Glutamatergic neuron (in vitro differentiated cells): ENCODE data around the gene LINC00237. TPM values are rescaled to one million over a fixed set of nuclear protein-coding genes. Genes with fewer than 3 reads are reported as not detected.

Experiments
- DNase-seq: peaks from one replicate; pipeline ENCODE4 v3.0.0; 2022
- H3K27ac Mint-ChIP-seq: one replicate; pipeline ENCODE4 v1.8.0; 2020; ENCODE audit warnings: mild to moderate bottlenecking, mixed read lengths, inconsistent platforms; ENCODE audit not compliant: unreplicated experiment
- H3K27me3 Mint-ChIP-seq: one replicate; pipeline ENCODE4 v1.8.0; 2020; ENCODE audit warnings: mild to moderate bottlenecking, moderate library complexity, mixed read lengths, inconsistent platforms; ENCODE audit not compliant: unreplicated experiment
- H3K36me3 Mint-ChIP-seq: one replicate; pipeline ENCODE4 v1.8.0; 2020; ENCODE audit warnings: mild to moderate bottlenecking, mixed read lengths, inconsistent platforms; ENCODE audit not compliant: unreplicated experiment
- H3K4me1 Mint-ChIP-seq: one replicate; pipeline ENCODE4 v1.8.0; 2020; ENCODE audit warnings: mild to moderate bottlenecking, low read depth, mixed read lengths, inconsistent platforms; ENCODE audit not compliant: unreplicated experiment
- H3K4me3 Mint-ChIP-seq: one replicate; pipeline ENCODE4 v1.8.0; 2020; ENCODE audit warnings: mild to moderate bottlenecking, mixed read lengths, inconsistent platforms; ENCODE audit not compliant: unreplicated experiment
- H3K9me3 Mint-ChIP-seq: one replicate; pipeline ENCODE4 v1.8.0; 2020; ENCODE audit warnings: mild to moderate bottlenecking, moderate library complexity, mixed read lengths, inconsistent platforms; ENCODE audit not compliant: unreplicated experiment
- total RNA-seq: library from RNA; stranded (reverse); fragmentation: NEBNext Ultra II Directional; extraction: Animal tissue kit (Norgen Biotek cat#: 25700); gene quantifications from one replicate; pipeline ENCODE4 v1.2.1, GENCODE V29; 2021; ENCODE audit not compliant: unreplicated experiment
- TF ChIP-seq, protein P1 (sequence below): fragments of 200-600 bp; sonication (generic); IDR thresholded peaks from one replicate; pipeline ENCODE4 v1.5.0; 2021; ENCODE audit not compliant: partially characterized antibody, unreplicated experiment

LINC00237 gene
- total RNA-seq, 1 donor from 2014 or later, result not detected

DNA sequence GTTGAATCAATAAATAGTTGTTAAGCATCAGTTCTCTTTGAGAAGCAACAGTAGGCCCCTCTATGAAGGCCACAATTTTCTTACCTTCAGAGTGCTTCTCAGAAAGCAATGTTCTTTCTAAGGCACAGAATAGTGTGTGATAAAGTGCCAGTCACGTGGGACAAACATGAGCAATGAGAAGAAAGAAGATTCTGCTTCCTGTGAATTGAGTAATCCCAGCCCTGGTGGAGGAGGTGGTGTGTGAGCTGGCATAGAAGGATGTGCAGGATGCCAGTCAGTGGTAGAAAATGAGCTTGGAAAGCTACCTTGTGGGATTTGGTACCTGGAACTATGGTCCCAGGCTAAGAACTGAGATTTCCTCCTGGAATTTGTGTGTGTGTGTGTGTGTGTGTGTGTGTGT, 41.4 kb upstream of the LINC00237 start:
- Mint-ChIP-seq H3K4me1 (no peaks in the 10 kb centered on the region), H3K27ac (no peak overlapping the region), H3K27me3 (no peaks in the 10 kb centered on the region), H3K9me3 (no peaks in the 10 kb centered on the region), H3K36me3 (no peaks in the 10 kb centered on the region), H3K4me3 (no peak overlapping the region)
- TF ChIP-seq, protein P1, sequence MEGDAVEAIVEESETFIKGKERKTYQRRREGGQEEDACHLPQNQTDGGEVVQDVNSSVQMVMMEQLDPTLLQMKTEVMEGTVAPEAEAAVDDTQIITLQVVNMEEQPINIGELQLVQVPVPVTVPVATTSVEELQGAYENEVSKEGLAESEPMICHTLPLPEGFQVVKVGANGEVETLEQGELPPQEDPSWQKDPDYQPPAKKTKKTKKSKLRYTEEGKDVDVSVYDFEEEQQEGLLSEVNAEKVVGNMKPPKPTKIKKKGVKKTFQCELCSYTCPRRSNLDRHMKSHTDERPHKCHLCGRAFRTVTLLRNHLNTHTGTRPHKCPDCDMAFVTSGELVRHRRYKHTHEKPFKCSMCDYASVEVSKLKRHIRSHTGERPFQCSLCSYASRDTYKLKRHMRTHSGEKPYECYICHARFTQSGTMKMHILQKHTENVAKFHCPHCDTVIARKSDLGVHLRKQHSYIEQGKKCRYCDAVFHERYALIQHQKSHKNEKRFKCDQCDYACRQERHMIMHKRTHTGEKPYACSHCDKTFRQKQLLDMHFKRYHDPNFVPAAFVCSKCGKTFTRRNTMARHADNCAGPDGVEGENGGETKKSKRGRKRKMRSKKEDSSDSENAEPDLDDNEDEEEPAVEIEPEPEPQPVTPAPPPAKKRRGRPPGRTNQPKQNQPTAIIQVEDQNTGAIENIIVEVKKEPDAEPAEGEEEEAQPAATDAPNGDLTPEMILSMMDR, result no peak
- no peak for DNase-seq

- Mint-ChIP-seq H3K4me3 (no peak overlapping the region), H3K27ac (no peak overlapping the region), H3K4me1 (no peaks in the 10 kb centered on the region), H3K9me3 (no peaks in the 10 kb centered on the region), H3K36me3 (no peaks in the 10 kb centered on the region), H3K27me3 (no peaks in the 10 kb centered on the region)
- DNase-seq, result no peak
- TF ChIP-seq, protein P1, result no peak
Measured at GRCh38 chr20:21146215-21146614, 40.1 kb upstream of the LINC00237 start.

DNA sequence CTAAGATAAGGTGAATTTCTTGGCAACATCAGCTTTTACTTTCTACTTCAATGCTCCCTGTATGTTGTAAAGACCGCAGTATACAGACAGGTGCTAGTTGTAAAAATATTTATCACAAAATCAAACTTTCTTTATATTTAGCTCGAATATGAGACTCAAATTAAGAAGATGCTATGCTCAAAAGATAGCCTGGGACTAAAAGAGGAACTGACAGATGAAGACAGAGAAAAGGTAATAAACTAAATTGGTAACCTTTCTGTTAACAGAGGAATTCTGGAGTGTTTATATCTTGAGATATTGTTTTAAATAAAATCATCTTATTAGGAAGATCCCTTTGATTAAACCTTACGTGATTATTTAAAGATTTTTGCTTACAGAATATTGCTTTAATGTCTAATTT, 39.3 kb upstream of the LINC00237 start:
- TF ChIP-seq, protein P1, result no peak
- Mint-ChIP-seq H3K27ac (no peak overlapping the region), H3K27me3 (no peaks in the 10 kb centered on the region), H3K4me1 (no peaks in the 10 kb centered on the region), H3K36me3 (no peaks in the 10 kb centered on the region), H3K9me3 (no peaks in the 10 kb centered on the region), H3K4me3 (no peak overlapping the region)
- no peak for DNase-seq

- H3K27me3 Mint-ChIP-seq, result no peaks in the 10 kb centered on the region
Measured at GRCh38 chr20:21143194-21143890, 37.2 kb upstream of the LINC00237 start.

GRCh38 chr20:21141825-21142224, 35.7 kb upstream of the LINC00237 start:
- no peak overlapping the region for H3K4me3 Mint-ChIP-seq
- H3K36me3 Mint-ChIP-seq, result no peaks in the 10 kb centered on the region
- H3K9me3 Mint-ChIP-seq, result no peaks in the 10 kb centered on the region
- H3K27ac Mint-ChIP-seq, result no peak overlapping the region
- H3K27me3 Mint-ChIP-seq, result no peaks in the 10 kb centered on the region
- TF ChIP-seq, protein P1, result no peak
- H3K4me1 Mint-ChIP-seq, result no peaks in the 10 kb centered on the region
- DNase-seq, result no peak

More at GRCh38 chr20:21143194-21143890, 37.2 kb upstream of the LINC00237 start:
- TF ChIP-seq, protein P1, result no peak
- no peak for DNase-seq
- no peak overlapping the region for H3K27ac Mint-ChIP-seq
- H3K4me1 Mint-ChIP-seq, result no peaks in the 10 kb centered on the region
- no peaks in the 10 kb centered on the region for H3K9me3 Mint-ChIP-seq
- no peak overlapping the region for H3K4me3 Mint-ChIP-seq
- no peaks in the 10 kb centered on the region for H3K36me3 Mint-ChIP-seq
